ENCODE measurements around the gene ZNF665. TPM values are rescaled to one million over a fixed set of nuclear protein-coding genes. Genes with fewer than 3 reads are reported as not detected.
A peak's percentile ranks its signal among the peaks of the same experiment; 100 is the strongest.

ZNF665 gene
- total and polyA plus RNA-seq, 10 of the 15 experiments (the other 5 are each of a cell fraction or from before 2014, with no cell fraction given): 0.20 to 3.0 (median 1.4) TPM

- no peak for TF ChIP-seq REST (IDR thresholded peaks at IDR 0.05; ENCODE audit: low read depth, low read length)
- no peak for TF ChIP-seq USF1 (IDR thresholded peaks at IDR 0.05; ENCODE audit: borderline replicate concordance, extremely low read length, insufficient read depth, low read depth, low read length)
- TF ChIP-seq ZNF207 (IDR thresholded peaks at IDR 0.05; ENCODE audit: borderline replicate concordance): no peak
- TF ChIP-seq CTCF (IDR thresholded peaks at IDR 0.05 in 2 of 3, conservative IDR thresholded peaks at IDR 0.05 in 1 of 3; ENCODE audit: control insufficient read depth in 2 of 3, extremely low read depth in 1 of 3, insufficient read depth in 1 of 3, low read depth in 3 of 3, low read length in 3 of 3): peak; percentile 77 to 92 (median 82)
- TF ChIP-seq ZBED1 (IDR thresholded peaks at IDR 0.05; ENCODE audit: borderline replicate concordance): no peak
- peak; percentile 76; the same call in 1 of the 2 replicates for TF ChIP-seq SMC3 (IDR thresholded peaks at IDR 0.05; ENCODE audit: borderline replicate concordance, low read length)
- no peak for TF ChIP-seq RFX5 (IDR thresholded peaks at IDR 0.05; ENCODE audit: low read depth, low read length)
- no peak for TF ChIP-seq BCLAF1 (IDR thresholded peaks at IDR 0.05)
- peak; percentile 39; the same call in 1 of the 2 replicates for TF ChIP-seq RUNX3 (IDR thresholded peaks at IDR 0.05; ENCODE audit: low read length)
- TF ChIP-seq BCL3 (IDR thresholded peaks at IDR 0.05; ENCODE audit: borderline replicate concordance, insufficient read depth, low read depth, low read length, poor library complexity, severe bottlenecking): no peak
- no peak for TF ChIP-seq POLR2A (IDR thresholded peaks at IDR 0.05; ENCODE audit: low read depth, low read length)
- TF ChIP-seq MTA2 (IDR thresholded peaks at IDR 0.05; ENCODE audit: low read depth): no peak
- no peak for TF ChIP-seq TARDBP (IDR thresholded peaks at IDR 0.05; ENCODE audit: borderline replicate concordance)
- TF ChIP-seq DPF2 (IDR thresholded peaks at IDR 0.05): no peak
- TF ChIP-seq ZBTB33 (IDR thresholded peaks at IDR 0.05): no peak
- no peak for TF ChIP-seq POU2F2 (IDR thresholded peaks at IDR 0.05; ENCODE audit: borderline replicate concordance, low read depth, low read length)
- no peak for TF ChIP-seq SREBF2 (IDR thresholded peaks at IDR 0.05; ENCODE audit: low read length)
These were observed 2.2 kb upstream of the ZNF665 start (continued) for GRCh38 chr19:53195265-53195903.

Measured in GM12878 (cell line).